SK-N-SH (cell line): ENCODE data around the gene OSBP2.

Experiments
- CHD2 ChIP-seq: fragments of 150-350 bp; IDR thresholded peaks from 2 replicates; pipeline ENCODE4 v1.6.1; 2018; ENCODE audit warnings: low read length; ENCODE audit not compliant: partially characterized antibody
- CTCF ChIP-seq: fragments of 200-600 bp; sonication (generic); IDR thresholded peaks from 2 replicates; pipeline ENCODE4 v1.6.1; 2017; ENCODE audit warnings: antibody characterized with exemption, mild to moderate bottlenecking, moderate library complexity
- EP300 ChIP-seq, 2 experiments: IDR thresholded peaks; 2 replicates each; pipeline versions ENCODE4 v1.4.0 to v1.6.1; 2012; ENCODE audit warnings: borderline replicate concordance in 1 of 2, low read depth in 1 of 2, low read length in 1 of 2
- FOSL2 ChIP-seq: IDR thresholded peaks from 2 replicates; pipeline ENCODE4 v1.4.0; 2012; ENCODE audit warnings: low read depth, mild to moderate bottlenecking, moderate library complexity, borderline replicate concordance
- GATA2 ChIP-seq: sonication (generic); formaldehyde crosslinking; IDR thresholded peaks from 2 replicates; pipeline ENCODE4 v1.5.0; 2020; ENCODE audit warnings: mild to moderate bottlenecking, missing genetic modification reagents
- MAX ChIP-seq: IDR thresholded peaks from 2 replicates; pipeline ENCODE4 v1.4.0; 2012; ENCODE audit warnings: low read depth
- MEF2A ChIP-seq: IDR thresholded peaks from 2 replicates; pipeline ENCODE4 v1.4.0; 2012; ENCODE audit warnings: low read depth, borderline replicate concordance
- NRF1 ChIP-seq: IDR thresholded peaks from 2 replicates; pipeline ENCODE4 v1.6.1; 2012; ENCODE audit warnings: low read depth, mild to moderate bottlenecking, low read length
- PBX3 ChIP-seq: IDR thresholded peaks from 2 replicates; pipeline ENCODE4; 2012
- POLR2AphosphoS5 ChIP-seq: IDR thresholded peaks from 2 replicates; pipeline ENCODE4 v1.6.1; 2012; ENCODE audit warnings: low read depth, low read length
- RFX5 ChIP-seq: IDR thresholded peaks from 2 replicates; pipeline ENCODE4 v1.6.1; 2012; ENCODE audit warnings: mild to moderate bottlenecking, improper control_type of control experiment, low read length
- USF1 ChIP-seq: IDR thresholded peaks from 2 replicates; pipeline ENCODE4 v1.4.0; 2012; ENCODE audit warnings: low read depth, borderline replicate concordance

- TF ChIP-seq PBX3 = no peak
- TF ChIP-seq CHD2 = no peak
- no peak for TF ChIP-seq MAX
- TF ChIP-seq CTCF = no peak
- no peak for TF ChIP-seq NRF1
- TF ChIP-seq USF1 = no peak
- TF ChIP-seq GATA2 = no peak
- TF ChIP-seq EP300 (IDR thresholded peaks at IDR 0.05; ENCODE audit: borderline replicate concordance in 1 of 2, low read depth in 1 of 2, low read length in 1 of 2) = no peak
- no peak for TF ChIP-seq FOSL2
- TF ChIP-seq RFX5 = no peak
- TF ChIP-seq MEF2A = no peak
- no peak for TF ChIP-seq POLR2AphosphoS5
These were observed 131.2 kb downstream of the OSBP2 start for GRCh38 chr22:30825711-30826505.
